ENCODE data around the gene SPOUT1. TPM values are rescaled to one million over a fixed set of nuclear protein-coding genes. Genes with fewer than 3 reads are reported as not detected.
"Not testable (repeated sequence)": the region's sequence is repeated elsewhere in the genome, so short reads cannot be mapped to it uniquely, and the experiment has no call there.

The SPOUT1 gene
- total and polyA plus RNA-seq, 7 donors = 4.8 to 31.6 (median 25.4) TPM

GRCh38 chr9:128851779-128852600, 22.4 kb upstream of the SPOUT1 start:
- H3K27me3 ChIP-seq; H3K36me3 ChIP-seq; H3K27ac ChIP-seq; H3K4me1 ChIP-seq; DNase-seq; intact Hi-C loops (cut with DNase I); H3K4me3 ChIP-seq; H3K9me3 ChIP-seq: not testable (repeated sequence)
- TF ChIP-seq, protein P1, sequence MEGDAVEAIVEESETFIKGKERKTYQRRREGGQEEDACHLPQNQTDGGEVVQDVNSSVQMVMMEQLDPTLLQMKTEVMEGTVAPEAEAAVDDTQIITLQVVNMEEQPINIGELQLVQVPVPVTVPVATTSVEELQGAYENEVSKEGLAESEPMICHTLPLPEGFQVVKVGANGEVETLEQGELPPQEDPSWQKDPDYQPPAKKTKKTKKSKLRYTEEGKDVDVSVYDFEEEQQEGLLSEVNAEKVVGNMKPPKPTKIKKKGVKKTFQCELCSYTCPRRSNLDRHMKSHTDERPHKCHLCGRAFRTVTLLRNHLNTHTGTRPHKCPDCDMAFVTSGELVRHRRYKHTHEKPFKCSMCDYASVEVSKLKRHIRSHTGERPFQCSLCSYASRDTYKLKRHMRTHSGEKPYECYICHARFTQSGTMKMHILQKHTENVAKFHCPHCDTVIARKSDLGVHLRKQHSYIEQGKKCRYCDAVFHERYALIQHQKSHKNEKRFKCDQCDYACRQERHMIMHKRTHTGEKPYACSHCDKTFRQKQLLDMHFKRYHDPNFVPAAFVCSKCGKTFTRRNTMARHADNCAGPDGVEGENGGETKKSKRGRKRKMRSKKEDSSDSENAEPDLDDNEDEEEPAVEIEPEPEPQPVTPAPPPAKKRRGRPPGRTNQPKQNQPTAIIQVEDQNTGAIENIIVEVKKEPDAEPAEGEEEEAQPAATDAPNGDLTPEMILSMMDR (IDR thresholded peaks at IDR 0.05) = peak in 3 of 4 experiments; percentile 15 to 43 (median 38)
- WGBS, 2 donors = 68 to 86% methylated on average over 10 of the region's 10 CpGs

GRCh38 chr9:128851024-128851423, 21.4 kb upstream of the SPOUT1 start:
- intact Hi-C loops (cut with DNase I) = not testable (repeated sequence)

DNA sequence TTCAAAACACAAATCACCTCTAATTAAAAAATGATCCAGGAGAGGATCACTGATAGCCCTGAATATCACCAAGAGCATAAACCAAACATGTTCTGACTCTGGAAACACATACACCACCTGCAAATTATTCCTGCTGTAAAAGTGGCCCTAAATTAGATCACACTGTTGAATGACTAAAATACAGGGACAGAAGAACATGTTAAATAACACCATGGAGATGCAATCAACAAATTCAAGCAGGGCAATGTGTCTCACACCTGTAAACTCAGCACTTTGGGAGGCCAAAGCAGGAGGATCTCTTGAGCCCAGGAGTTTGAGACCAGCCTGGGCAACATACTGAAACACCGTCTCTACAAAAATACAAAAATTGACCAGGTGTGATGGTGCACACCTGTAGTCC, 18.2 kb upstream of the SPOUT1 start:
- no peak for DNase-seq
- Histone ChIP-seq H3K4me3 (no peak overlapping the region), H3K9me3 (peaks cover 0 to 6% (median 1%) of the 10 kb centered on the region in 4 donors), H3K36me3 (no peaks in the 10 kb centered on the region), H3K4me1 (no peaks in the 10 kb centered on the region), H3K27me3 (no peaks in the 10 kb centered on the region), H3K27ac (no peak overlapping the region)
- TF ChIP-seq POLR2AphosphoS5 (IDR thresholded peaks at IDR 0.05) (no peak), EP300 (IDR thresholded peaks at IDR 0.05) (no peak), POLR2A (IDR thresholded peaks at IDR 0.05) (no peak)
- TF ChIP-seq, protein P1 (IDR thresholded peaks at IDR 0.05) = no peak
- intact Hi-C loops (cut with DNase I) = no loop called here
- WGBS, 2 donors = 97 to 100% methylated on average over 1 of the region's 1 CpG

More at GRCh38 chr9:128851024-128851423, 21.4 kb upstream of the SPOUT1 start:
- H3K36me3 ChIP-seq, H3K27ac ChIP-seq, H3K27me3 ChIP-seq, DNase-seq, H3K4me3 ChIP-seq, H3K9me3 ChIP-seq, H3K4me1 ChIP-seq: not testable (repeated sequence)
- WGBS, 2 donors = 91 to 93% methylated on average over 10 of the region's 10 CpGs

- TF ChIP-seq EP300 (IDR thresholded peaks at IDR 0.05) (no peak), POLR2AphosphoS5 (IDR thresholded peaks at IDR 0.05) (no peak), POLR2A (IDR thresholded peaks at IDR 0.05) (no peak)
- TF ChIP-seq, protein P1 (IDR thresholded peaks at IDR 0.05) = no peak
- no peak for DNase-seq
- WGBS, 2 donors = 94 to 96% methylated on average over 3 of the region's 3 CpGs
Observed at GRCh38 chr9:128846680-128847030, 17.1 kb upstream of the SPOUT1 start.

GRCh38 chr9:128845186-128845931, 15.8 kb upstream of the SPOUT1 start:
- DNase-seq = no peak
- Histone ChIP-seq H3K4me1 (no peaks in the 10 kb centered on the region), H3K9me3 (no peaks in the 10 kb centered on the region), H3K27me3 (no peaks in the 10 kb centered on the region), H3K27ac (no peak overlapping the region), H3K4me3 (no peak overlapping the region), H3K36me3 (no peaks in the 10 kb centered on the region)
- TF ChIP-seq POLR2A (IDR thresholded peaks at IDR 0.05) (no peak), EP300 (IDR thresholded peaks at IDR 0.05) (no peak)
- intact Hi-C loops (cut with DNase I) = no loop called here
- WGBS, 2 donors = 88% methylated on average over 13 of the region's 13 CpGs

More at GRCh38 chr9:128846680-128847030, 17.1 kb upstream of the SPOUT1 start:
- no peak overlapping the region for H3K4me3 ChIP-seq
- intact Hi-C loops (cut with DNase I) = no loop called here
- no peaks in the 10 kb centered on the region for H3K4me1 ChIP-seq
- H3K27ac ChIP-seq = no peak overlapping the region
- H3K9me3 ChIP-seq = peaks cover 0 to 6% (median 1%) of the 10 kb centered on the region in 4 donors
- no peaks in the 10 kb centered on the region for H3K27me3 ChIP-seq
- no peaks in the 10 kb centered on the region for H3K36me3 ChIP-seq

DNA sequence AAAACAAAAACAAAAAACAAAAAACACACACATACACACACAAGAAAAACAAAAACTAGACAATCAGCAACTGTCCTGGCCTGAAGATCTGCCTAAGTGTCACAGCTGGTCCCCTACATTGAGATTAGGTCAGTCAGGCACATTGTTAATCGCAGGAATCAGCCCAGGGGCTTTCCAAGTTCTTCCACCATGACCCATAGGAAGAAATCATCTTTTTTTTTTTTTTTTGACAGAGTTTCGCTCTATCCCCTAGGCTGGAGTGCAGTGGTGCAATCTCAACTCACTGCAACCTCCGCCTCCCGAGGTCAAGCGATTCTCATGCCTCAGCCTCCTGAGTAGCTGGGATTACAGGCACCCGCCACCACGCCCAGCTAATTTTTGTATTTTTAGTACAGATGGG, 13.6 kb upstream of the SPOUT1 start:
- intact Hi-C loops (cut with DNase I); H3K27me3 ChIP-seq: not testable (repeated sequence)
- 94 to 97% methylated on average over 7 of the region's 7 CpGs for WGBS, 2 donors

More for the DNA sequence above, 13.6 kb upstream of the SPOUT1 start:
- H3K27ac ChIP-seq, H3K36me3 ChIP-seq, H3K4me1 ChIP-seq, DNase-seq, H3K4me3 ChIP-seq, H3K9me3 ChIP-seq: not testable (repeated sequence)

Data from sigmoid colon (tissue), 7 donors.